GM18505 (cell line): ENCODE results near the gene CNRIP1.

Source experiments
- ATAC-seq: cut with Tn5 transposase; IDR thresholded peaks from one replicate; pipeline ENCODE4 v1.9.1; 2021; ENCODE audit not compliant: unreplicated experiment
- POLR2A ChIP-seq: IDR thresholded peaks from 4 replicates; pipeline ENCODE4 v1.6.1; 2011; ENCODE audit warnings: borderline replicate concordance; ENCODE audit not compliant: insufficient read depth, insufficient read length; ENCODE audit errors: extremely low read depth

CNRIP1 gene

GRCh38 chr2:68258851-68259250 is 60.9 kb downstream of the CNRIP1 start:
- ATAC-seq, result no peak
- TF ChIP-seq POLR2A, result no peak

GRCh38 chr2:68256093-68256450 is 63.7 kb downstream of the CNRIP1 start:
- no peak for ATAC-seq
- no peak for TF ChIP-seq POLR2A

GRCh38 chr2:68253219-68254068 is 66.3 kb downstream of the CNRIP1 start:
- no peak for ATAC-seq
- no peak for TF ChIP-seq POLR2A

DNA sequence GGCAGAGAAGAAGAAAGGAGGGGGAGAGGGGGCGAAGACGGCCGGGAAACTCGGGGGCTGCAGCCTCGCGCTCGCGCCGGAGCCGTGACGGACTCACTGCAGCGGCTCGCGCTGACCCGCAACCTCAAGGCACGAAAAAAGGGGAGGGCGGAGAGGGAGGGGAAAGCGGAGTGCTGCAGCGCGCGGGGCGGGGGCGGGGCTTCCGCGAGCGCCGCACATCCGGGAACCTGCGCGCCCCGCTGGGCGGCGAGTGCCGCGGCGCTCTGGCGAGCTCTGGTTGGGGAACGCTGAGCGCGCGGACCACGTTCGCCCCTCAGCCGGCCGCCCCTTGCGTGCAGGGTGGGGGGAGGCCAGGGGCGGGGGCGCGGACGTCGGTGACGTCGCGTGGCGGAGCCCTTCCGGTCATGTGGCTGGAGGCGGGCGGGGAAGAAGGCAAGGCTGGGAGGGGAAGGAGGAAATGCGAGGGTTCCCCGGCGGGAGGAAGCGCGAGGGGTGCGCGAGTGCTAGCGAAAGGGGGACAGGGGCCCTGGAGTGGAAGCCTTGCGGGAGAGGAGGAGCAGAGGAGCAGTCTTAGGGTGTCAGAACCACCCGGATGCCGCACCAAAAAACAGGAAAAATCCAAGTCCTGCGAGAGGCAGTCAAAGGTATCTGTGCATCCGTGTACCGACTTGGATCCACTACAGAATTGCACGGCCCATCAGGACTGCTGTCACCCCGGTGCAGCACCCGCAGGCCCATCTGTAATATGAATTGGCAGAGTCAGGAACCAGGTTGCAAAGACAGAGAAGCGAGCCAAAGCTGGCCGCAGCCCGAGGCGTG is 67.1 kb downstream of the CNRIP1 start, which contains the start of gene PPP3R1:
TSS of gene PPP3R1 (minus strand) at position 133 of the 819 bp plus-strand sequence. CDS start 405 bp downstream, outside the sequence.
- peak; percentile 94 for TF ChIP-seq POLR2A
- peak; percentile 81 for ATAC-seq

DNA sequence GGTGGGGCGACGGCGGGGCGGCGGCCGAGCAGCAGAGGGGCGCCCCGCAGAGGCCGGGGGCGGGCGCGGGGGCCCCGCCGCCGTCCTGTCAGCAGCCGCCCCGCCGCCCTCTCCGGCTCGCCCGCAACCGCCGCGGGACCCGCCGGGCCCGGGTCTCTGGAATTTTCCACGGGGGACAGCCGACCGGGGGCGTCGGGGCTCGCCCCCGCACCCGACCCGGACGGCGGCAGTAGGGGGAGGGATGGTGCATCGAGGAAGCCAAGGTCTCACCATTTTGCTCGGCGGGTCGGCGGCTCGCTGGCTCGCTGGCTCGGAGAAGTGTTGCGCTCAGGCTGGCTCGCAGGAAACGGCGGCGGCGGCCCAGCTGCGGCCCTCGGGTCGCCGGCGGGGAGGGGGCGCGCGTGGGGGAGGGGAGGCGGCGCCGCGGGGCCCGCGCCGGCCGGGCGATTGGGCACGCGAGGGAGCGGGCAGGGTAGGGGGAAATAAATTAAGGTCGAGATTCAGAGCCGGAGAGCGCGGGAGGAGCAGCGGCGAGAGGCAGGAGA is 67.8 kb downstream of the CNRIP1 start:
- no peak for TF ChIP-seq POLR2A
- ATAC-seq, result peak; percentile 20

DNA sequence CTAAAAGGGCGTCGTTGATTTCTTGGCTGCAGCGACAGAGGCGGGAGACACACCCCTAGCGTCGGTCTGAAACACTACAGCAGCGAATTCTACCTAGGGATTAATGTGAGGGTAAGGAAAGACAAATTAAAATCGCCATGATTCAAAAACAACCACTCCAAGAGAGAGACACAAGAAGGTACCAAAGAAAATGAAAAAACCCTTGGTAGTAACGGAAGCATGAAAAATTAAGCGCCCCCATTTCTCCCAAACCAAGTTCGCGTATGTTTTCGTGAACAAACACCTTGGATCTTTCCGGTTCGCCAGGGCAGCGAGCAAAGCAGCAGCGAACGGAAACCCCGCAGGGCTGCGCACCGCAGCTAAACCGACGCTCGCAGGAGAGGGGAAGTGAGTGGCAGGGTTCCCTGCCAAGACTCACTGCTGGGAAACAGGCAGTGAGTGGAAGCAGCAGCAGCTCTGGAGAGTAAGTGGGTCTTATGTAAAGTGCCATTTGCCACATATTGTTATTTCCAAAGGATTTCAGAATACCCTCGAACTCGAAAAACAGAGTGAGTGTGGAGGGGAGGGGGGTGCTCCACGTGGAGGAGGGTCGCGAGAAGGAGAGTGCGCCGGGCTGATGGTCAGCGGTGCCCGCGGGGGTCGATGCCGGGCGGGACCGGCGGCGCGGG is 68.4 kb downstream of the CNRIP1 start:
- TF ChIP-seq POLR2A, result peak; percentile 37
- ATAC-seq, result peak; percentile 39

GRCh38 chr2:68250652-68251186 is 69.0 kb downstream of the CNRIP1 start:
- no peak for ATAC-seq
- no peak for TF ChIP-seq POLR2A

DNA sequence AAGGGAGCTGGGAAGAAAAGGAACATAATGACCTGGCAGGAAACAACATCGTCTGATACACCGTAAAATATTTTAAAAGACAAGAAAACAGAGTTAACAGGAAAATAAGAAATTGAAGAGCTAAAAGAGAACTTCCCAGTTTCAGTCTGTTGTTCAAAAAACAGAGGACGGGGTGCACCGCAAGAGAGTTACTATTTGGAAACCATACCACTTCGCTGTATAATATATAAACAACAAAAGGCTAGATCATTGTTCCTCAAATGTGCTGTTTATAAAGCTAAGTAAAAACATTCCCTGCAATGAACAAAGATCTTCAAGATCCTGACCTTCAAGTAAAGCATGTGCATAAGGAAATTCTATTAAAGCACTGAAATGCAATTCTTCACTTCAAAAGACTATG is 69.6 kb downstream of the CNRIP1 start:
- TF ChIP-seq POLR2A, result no peak

GRCh38 chr2:68248806-68249205 is 70.9 kb downstream of the CNRIP1 start:
- TF ChIP-seq POLR2A, result no peak
- no peak for ATAC-seq

More for the DNA sequence above, 69.6 kb downstream of the CNRIP1 start:
- no peak for ATAC-seq

DNA sequence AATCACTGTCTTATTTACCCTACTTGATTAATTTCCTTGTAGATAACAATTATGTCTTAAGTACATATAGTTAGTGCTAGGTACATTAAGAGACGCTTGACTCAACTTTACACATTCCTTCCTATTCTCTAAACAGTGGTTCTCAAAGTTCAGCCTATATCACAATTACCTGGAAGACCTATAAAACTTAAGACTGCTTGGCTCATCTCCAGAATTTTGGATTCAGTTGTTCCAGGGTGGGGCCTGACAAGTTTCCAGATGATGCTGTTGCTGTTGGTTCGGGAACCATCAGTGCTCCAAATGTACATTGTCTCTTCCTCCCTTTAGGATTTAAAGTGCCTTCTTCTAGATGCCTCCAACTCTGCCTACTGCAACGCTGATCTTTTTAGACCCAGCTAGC is 71.4 kb downstream of the CNRIP1 start:
- no peak for ATAC-seq
- TF ChIP-seq POLR2A, result no peak

DNA sequence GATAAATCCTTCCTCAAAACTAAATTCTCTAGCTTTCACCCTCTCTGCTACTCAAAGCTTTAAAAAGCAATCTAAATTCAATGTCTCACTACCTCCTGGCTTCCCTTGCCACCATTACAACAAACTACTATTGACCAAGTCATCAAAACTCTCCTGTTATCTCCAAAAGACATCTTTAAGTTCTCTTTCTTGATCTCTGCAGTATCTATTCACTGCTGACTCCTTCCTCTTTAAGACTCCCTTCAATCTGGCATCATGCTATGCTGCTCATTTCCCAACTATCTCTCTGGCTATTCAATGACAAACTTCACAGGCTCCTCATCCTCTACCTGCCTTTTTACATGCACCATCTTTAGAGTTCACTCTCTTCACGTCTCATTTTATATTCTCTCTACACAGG is 73.4 kb downstream of the CNRIP1 start:
- ATAC-seq, result no peak
- TF ChIP-seq POLR2A, result no peak

DNA sequence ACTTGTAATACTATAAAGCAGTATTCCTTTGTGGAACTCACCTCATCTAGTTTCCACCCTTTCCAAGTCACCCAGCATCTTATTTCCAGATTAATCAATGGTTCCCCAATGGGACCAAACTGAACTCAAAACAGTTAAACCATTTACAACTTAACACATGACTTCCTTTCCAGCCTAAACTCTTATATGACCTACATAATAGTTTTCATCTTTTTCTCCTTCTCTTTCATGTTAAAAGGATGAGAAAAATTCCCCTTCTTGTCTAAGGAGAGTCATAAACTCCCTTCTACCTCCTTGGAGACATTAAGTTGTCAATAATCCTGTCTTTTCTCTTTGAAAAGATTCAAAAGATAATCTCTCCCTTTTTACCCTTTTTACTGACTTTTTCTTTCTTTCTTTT is 74.1 kb downstream of the CNRIP1 start:
- no peak for TF ChIP-seq POLR2A
- ATAC-seq, result no peak

DNA sequence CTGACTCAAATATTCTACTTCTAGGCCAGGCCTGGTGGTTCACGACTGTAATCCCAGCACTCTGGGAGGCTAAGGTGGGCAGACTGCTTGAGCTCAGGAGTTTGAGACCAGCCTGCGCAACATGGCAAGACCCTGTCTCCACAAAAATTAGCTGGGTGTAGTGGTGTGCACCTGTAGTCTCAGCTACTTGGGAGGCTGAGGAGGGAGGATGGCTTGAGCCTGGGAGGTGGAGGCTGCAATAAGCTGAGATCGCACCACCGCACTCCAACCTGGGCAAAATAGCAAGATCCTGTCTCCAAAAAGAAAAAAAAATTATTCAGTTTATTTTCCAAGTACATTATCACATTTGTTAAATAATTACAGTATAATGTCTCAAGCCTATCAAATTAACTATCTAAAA is 74.7 kb downstream of the CNRIP1 start:
- no peak for ATAC-seq
- TF ChIP-seq POLR2A, result no peak
